Measurements from ENCODE around the gene TTC14.
"Not testable (repeated sequence)": the region's sequence is repeated elsewhere in the genome, so short reads cannot be mapped to it uniquely, and the experiment has no call there.

Gene TTC14, protein sequence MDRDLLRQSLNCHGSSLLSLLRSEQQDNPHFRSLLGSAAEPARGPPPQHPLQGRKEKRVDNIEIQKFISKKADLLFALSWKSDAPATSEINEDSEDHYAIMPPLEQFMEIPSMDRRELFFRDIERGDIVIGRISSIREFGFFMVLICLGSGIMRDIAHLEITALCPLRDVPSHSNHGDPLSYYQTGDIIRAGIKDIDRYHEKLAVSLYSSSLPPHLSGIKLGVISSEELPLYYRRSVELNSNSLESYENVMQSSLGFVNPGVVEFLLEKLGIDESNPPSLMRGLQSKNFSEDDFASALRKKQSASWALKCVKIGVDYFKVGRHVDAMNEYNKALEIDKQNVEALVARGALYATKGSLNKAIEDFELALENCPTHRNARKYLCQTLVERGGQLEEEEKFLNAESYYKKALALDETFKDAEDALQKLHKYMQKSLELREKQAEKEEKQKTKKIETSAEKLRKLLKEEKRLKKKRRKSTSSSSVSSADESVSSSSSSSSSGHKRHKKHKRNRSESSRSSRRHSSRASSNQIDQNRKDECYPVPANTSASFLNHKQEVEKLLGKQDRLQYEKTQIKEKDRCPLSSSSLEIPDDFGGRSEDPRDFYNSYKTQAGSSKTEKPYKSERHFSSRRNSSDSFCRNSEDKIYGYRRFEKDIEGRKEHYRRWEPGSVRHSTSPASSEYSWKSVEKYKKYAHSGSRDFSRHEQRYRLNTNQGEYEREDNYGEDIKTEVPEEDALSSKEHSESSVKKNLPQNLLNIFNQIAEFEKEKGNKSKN

GRCh38 chr3:180601688-180602666, at the start of gene TTC14:
TSS of gene TTC14 (plus strand) at chr3:180602163. CDS start at chr3:180602262, 99 bp downstream.
- peak; percentile 72 for DNase-seq (ENCODE audit: low read depth)

- no peak for DNase-seq (ENCODE audit: low read depth)
These were observed 38.6 kb upstream of the TTC14 start for GRCh38 chr3:180563406-180563805.

- DNase-seq (ENCODE audit: low read depth) = no peak
These were observed 37.3 kb upstream of the TTC14 start for GRCh38 chr3:180564676-180565075.

DNA sequence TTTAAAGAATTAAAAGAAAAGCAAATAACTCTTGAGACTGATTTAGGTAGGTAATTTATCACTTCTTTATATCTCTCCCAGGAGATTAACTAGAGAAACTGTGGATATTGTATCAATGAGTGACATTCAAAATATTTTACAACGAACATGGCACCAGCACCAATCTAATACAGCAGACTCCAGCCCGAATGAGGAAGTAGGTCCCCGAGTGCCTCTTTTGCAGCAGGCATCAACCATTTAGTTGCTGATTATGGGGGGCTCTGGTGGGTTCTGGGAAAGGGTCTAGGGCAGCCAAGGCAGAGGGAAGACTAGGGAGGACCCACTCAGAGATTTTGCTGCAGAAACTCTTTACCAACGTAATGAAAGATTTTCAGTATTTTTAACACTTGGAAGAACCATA, 31.7 kb upstream of the TTC14 start:
- DNase-seq (ENCODE audit: low read depth) = no peak

- no peak for DNase-seq (ENCODE audit: low read depth)
These were observed 29.9 kb upstream of the TTC14 start for GRCh38 chr3:180571831-180572598.

GRCh38 chr3:180575571-180575970, 26.4 kb upstream of the TTC14 start:
- DNase-seq (ENCODE audit: low read depth) = no peak

- DNase-seq (ENCODE audit: low read depth) = no peak
These were observed 21.0 kb upstream of the TTC14 start for GRCh38 chr3:180580934-180581333.

GRCh38 chr3:180590396-180590795, 11.6 kb upstream of the TTC14 start:
- DNase-seq (ENCODE audit: low read depth) = no peak

DNA sequence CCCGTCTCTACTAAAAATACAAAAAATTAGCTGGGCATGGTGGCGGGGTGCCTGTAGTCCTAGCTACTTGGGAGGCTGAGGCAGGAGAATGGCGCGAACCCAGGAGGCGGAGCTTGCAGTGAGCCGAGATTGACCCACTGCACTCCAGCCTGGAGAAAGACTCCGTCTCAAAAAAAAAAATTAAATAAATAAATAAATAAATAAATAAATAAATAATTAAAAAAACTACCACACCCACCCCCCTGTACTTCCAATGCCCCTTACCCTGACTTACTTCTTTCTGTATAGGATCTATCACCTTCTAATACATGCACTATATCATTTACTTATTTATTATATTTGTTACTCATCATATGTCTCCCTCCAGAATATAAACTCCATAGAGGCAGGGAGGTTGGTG, 8.3 kb upstream of the TTC14 start:
- not testable (repeated sequence) for DNase-seq (ENCODE audit: low read depth)

DNA sequence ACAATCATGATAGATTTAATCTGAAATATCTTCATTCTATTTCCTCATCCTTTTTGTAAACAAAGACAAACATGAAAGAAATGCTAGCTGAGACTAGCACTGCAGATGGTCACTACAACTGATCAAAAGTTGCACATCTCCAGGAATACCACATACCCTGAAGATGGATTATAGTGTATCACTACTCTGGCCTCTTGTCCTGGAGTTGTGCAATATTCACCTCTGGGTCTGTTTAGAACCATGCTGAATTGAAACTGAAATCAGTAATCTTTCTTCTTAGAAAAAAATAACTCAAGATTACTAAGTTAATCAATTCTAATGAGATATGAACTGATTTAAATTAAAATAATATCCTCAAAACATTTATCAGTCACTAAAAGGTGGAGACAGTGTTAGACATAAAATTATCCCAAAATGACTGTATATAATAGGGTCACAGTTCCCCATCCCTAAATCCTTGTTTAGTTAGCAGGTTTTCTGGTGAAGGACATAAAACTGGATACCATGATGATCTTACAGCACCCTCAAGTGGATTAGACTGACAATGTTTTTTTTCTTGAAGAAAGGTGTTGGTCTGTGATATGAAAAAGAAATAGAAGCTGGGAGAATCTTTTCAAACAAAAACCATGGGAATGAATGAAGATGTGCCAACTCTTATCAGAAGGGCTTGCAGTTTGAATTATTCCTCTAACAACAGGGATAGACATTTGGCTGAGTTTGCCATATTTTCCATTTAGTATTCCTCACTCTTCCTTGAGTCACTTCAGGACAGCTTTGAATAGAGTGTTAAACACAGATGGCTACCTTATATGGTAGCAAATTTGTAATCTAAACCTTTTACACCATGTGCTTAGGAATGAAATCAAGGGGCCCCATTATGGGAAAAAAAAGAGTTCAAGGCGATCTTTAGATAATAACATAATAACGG, 7.1 kb upstream of the TTC14 start:
- DNase-seq (ENCODE audit: low read depth) = no peak

- DNase-seq (ENCODE audit: low read depth) = no peak
These were observed 6.4 kb upstream of the TTC14 start for GRCh38 chr3:180595559-180595935.

- DNase-seq (ENCODE audit: low read depth) = no peak
These were observed 1.5 kb upstream of the TTC14 start for GRCh38 chr3:180600473-180600872.

DNA sequence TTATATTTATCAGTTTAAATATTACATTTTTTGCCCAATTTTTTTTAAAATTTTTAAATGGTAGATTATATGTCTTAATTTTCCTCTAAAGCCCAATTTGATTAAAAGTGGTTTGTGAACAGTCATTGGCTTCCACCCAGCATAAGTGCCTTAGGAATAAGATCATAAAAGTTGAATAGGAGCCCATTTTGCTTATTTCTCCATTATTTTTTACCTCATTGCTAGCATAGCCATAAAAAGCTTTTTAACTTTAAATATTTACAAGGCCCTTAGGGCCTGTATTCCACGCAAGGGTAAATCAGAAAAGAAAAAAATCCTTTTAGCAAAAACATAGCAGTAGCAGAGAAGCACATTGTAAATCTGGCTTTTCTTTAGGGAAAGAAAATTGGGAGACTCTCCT, 9.0 kb downstream of the TTC14 start:
- no peak for DNase-seq (ENCODE audit: low read depth)

GRCh38 chr3:180612364-180612763, 10.4 kb downstream of the TTC14 start:
- DNase-seq (ENCODE audit: low read depth) = no peak

DNA sequence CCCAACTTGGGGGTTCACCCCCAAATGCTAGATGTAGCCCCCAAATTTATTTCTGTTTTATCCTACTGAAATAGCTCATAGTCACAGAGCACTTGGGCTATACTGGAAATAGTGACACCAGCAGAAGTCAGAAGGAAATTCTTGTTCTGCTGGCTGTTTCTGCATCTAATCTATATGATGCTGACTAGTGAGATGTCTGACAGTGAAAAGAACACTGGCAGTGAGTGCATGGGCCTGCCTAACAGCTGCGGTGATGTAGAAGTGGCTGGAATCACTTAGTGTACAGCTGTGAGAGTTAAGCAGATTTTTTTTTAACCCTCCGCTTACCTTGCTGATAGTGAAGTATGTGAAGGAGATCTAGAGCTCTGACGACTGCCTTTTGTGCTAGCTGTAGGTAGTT, 14.0 kb downstream of the TTC14 start:
- no peak for DNase-seq (ENCODE audit: low read depth)

DNA sequence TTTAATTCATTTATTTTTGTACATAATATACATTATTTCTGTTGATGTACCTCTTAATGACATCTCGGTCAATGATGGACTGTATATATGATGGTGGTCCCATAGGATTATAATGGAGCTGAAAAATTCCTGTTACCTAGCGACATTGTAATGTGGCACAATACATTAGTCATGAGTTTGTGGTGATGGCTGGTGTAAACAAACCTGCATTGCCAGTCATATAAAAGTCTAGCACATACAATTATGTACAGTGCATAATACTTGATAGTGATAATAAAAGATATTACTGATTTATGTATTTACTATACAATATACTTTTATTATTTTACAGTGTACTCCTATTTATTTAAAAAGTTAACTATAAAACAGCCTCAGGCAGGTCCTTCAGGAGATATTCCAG, 15.1 kb downstream of the TTC14 start:
- DNase-seq (ENCODE audit: low read depth) = no peak

GRCh38 chr3:180618563-180618962, 16.6 kb downstream of the TTC14 start:
- DNase-seq (ENCODE audit: low read depth) = not testable (repeated sequence)

GRCh38 chr3:180619723-180620122, 17.8 kb downstream of the TTC14 start:
- DNase-seq (ENCODE audit: low read depth) = no peak

GRCh38 chr3:180624714-180625113, 22.8 kb downstream of the TTC14 start:
- DNase-seq (ENCODE audit: low read depth) = no peak

DNA sequence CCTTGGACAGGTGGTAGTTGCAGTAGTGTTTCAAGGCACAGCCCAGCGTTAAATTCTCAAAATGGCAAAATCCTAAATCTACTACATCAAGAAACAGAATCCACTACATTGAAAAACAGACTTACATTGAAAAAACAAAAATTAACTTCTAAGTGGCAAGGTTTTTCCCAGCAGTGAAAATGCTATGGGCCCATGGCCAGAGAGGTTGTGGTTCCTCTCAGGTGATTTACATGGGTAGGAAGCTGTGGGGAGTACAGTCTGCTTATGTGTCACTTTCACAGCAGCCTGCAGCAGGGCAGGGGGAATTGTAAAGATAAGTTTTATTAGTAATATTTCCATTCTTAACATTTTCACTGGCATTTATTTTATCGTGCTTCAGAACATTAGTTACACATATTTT, 24.9 kb downstream of the TTC14 start:
- DNase-seq (ENCODE audit: low read depth) = no peak

Data from stimulated activated CD8-positive, alpha-beta memory T cell treated with anti-CD3 and anti-CD28 coated beads, Interleukin-15, amount 100 ng/mL, for 24 hours (primary cell).